OCI-LY1 (cell line): Measurements from ENCODE around the gene MED29.

Source experiments
- EZH2 ChIP-seq: fragments of 200-600 bp; sonication (generic), shearing (Covaris generic); IDR thresholded peaks from 2 replicates; pipeline ENCODE4 v1.8.0; 2017; ENCODE audit warnings: borderline replicate concordance, mixed run types, mild to moderate bottlenecking, antibody characterized with exemption, low read length, moderate library complexity, mixed read lengths
- TF ChIP-seq, protein P1 (sequence below): fragments of 200-600 bp; sonication (generic), shearing (Covaris generic); IDR thresholded peaks from 2 replicates; pipeline ENCODE4 v1.5.1; 2017; ENCODE audit warnings: mild to moderate bottlenecking, antibody characterized with exemption, low read length, moderate library complexity, mixed read lengths

DNA sequence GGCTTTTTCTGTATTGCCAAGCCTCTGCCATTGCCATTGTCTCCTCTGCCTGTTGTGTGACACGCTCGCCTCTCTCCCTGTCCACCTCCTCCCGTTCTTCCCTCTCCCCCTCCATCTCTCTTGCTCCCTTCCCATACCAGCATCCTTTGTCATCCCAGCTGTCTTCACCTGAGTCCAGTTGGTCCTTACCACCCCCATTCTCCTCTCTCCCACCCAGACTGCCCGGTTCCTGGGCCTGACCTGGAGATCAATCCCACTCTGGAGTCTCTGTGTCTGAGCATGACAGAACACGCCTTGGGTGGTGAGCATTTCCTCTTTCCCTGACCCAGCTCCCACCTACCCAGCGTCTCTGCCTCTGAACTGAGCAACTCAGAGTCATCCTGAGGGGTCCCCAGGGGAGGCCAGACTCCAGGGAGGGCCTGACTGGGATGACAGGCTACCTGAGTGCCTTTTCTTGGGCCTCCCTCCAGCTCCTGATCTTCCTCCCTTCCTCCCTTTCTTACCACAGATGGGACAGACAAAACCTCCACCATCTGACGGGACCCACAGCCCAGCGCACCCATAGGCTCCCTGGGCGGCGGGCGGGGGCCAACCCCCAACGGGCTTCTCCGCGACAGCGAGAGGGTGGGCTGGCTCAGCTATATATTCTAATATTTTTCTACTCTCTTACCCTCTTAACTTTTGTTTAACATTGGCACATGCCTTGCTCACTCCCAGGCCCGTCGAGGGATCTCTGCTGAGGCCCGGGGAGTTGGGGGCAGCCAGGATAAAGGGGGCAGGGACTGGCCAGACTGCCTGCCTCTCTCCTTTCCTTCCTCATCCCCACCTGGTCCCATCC, 8.0 kb upstream of the MED29 start:
- TF ChIP-seq, protein P1, sequence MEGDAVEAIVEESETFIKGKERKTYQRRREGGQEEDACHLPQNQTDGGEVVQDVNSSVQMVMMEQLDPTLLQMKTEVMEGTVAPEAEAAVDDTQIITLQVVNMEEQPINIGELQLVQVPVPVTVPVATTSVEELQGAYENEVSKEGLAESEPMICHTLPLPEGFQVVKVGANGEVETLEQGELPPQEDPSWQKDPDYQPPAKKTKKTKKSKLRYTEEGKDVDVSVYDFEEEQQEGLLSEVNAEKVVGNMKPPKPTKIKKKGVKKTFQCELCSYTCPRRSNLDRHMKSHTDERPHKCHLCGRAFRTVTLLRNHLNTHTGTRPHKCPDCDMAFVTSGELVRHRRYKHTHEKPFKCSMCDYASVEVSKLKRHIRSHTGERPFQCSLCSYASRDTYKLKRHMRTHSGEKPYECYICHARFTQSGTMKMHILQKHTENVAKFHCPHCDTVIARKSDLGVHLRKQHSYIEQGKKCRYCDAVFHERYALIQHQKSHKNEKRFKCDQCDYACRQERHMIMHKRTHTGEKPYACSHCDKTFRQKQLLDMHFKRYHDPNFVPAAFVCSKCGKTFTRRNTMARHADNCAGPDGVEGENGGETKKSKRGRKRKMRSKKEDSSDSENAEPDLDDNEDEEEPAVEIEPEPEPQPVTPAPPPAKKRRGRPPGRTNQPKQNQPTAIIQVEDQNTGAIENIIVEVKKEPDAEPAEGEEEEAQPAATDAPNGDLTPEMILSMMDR, result no peak
- no peak for TF ChIP-seq EZH2
